ENCODE results near the gene ADCYAP1R1.
"Not testable (repeated sequence)": the region's sequence is repeated elsewhere in the genome, so short reads cannot be mapped to it uniquely, and the experiment has no call there.

Gene ADCYAP1R1

GRCh38 chr7:31122649-31123058 is 70.5 kb downstream of the ADCYAP1R1 start:
- in situ Hi-C loops (cut with MboI; ENCODE audit: low sequenced_read_pairs): loop anchor here (25.0 kb wide), 1 partner anchor 310 kb away; no protein-coding TSS in a partner anchor

DNA sequence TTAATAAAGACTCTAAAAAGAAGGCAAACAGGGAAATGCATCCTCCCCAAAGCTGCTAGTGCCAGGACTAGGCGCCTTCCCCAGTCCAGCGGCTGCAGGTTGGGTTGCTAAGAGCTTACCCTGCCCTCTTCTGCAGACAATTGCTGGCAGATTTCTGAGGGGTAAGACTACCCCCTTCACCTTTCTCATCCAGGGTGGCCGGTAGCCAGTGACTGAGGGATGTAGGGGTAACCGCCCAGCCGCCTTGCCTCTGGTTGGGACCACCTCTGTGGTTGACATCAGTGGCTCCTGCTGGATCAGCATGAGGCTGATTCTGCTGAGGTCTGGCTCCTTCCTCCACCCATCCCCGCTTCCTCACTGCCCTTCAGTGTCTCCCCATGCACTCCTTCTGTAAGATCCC is 71.2 kb downstream of the ADCYAP1R1 start:
- in situ Hi-C loops (cut with MboI; ENCODE audit: low sequenced_read_pairs): loop anchor here (25.0 kb wide), 1 partner anchor 311 kb away; no protein-coding TSS in a partner anchor

- in situ Hi-C loops (cut with MboI; ENCODE audit: low sequenced_read_pairs): loop anchor here (25.0 kb wide), 1 partner anchor 311 kb away; no protein-coding TSS in a partner anchor
Measured at GRCh38 chr7:31123726-31124125, 71.6 kb downstream of the ADCYAP1R1 start.

GRCh38 chr7:31125171-31125570 is 73.1 kb downstream of the ADCYAP1R1 start:
- in situ Hi-C loops (cut with MboI; ENCODE audit: low sequenced_read_pairs): loop anchor here (25.0 kb wide), 1 partner anchor 612 kb away; no protein-coding TSS in a partner anchor

DNA sequence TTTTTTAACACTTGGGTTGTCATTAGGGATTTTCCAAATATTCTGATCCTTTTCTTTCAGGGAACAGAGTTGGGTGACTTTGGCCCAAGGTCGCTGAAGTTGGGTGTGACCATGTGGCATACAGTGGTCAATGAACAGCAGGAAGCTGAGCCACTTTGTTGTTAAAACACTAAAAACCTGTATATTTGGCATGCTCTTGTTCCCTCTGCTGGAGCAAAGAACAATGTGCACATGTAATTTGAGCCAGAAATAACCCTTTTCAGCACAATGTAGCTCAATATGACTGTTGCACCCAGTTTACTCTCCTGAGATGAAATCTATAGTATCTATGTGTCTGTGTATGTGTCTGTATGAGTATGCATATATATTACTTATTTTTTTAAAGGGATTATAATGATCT is 74.9 kb downstream of the ADCYAP1R1 start:
- in situ Hi-C loops (cut with MboI; ENCODE audit: low sequenced_read_pairs): loop anchor here (25.0 kb wide), 1 partner anchor 610 kb away; no protein-coding TSS in a partner anchor

GRCh38 chr7:31129067-31129466 is 77.0 kb downstream of the ADCYAP1R1 start:
- in situ Hi-C loops (cut with MboI; ENCODE audit: low sequenced_read_pairs): loop anchor here (25.0 kb wide), 1 partner anchor 608 kb away; no protein-coding TSS in a partner anchor

DNA sequence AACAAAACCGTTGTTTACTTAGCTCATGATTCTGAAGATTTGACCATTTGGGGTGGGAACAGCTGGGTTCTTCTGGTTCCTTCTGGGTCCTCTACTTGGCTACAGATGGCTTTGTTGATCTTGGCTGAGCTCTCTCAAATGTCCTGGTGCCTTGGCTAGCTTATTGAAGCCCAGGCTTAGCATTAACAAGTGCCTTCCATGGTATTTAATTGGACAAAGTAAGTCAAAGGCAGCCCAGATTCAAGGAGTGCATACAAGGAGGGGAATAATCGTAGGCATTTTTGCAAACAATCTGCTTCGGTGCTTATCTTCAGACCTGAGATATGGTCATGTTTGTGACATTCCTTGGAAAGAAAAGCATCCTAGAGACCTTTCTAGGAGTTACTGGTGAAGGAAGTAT is 81.4 kb downstream of the ADCYAP1R1 start:
- in situ Hi-C loops (cut with MboI; ENCODE audit: low sequenced_read_pairs): loop anchor here (25.0 kb wide), 1 partner anchor 604 kb away; no protein-coding TSS in a partner anchor

GRCh38 chr7:31134246-31135188 is 82.4 kb downstream of the ADCYAP1R1 start:
- in situ Hi-C loops (cut with MboI; ENCODE audit: low sequenced_read_pairs): loop anchor here (25.0 kb wide), 1 partner anchor 603 kb away; no protein-coding TSS in a partner anchor

- in situ Hi-C loops (cut with MboI; ENCODE audit: low sequenced_read_pairs): loop anchor here (25.0 kb wide), 1 partner anchor 600 kb away; no protein-coding TSS in a partner anchor
Measured at GRCh38 chr7:31137234-31137633, 85.1 kb downstream of the ADCYAP1R1 start.

DNA sequence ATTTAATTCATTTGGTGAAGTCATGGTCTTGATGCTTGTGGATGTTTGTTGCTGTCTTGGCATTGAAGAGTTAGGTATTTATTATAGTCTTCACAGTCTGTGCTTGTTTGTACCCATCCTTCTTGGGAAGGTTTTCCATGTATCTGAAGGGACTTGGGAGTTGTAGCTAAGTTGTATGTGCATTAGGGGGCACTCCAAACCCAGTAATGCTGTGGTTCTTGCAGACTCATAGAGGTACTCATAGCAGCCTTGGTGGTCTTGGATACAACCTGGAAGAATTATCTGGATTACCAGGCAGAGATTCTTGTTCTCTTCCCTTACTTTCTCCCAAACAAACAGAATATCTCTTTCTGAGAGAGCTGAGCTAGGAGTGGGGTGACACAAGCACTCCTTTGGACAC is 93.2 kb downstream of the ADCYAP1R1 start:
- in situ Hi-C loops (cut with MboI; ENCODE audit: low sequenced_read_pairs): loop anchor here (25.0 kb wide), 1 partner anchor 592 kb away; no protein-coding TSS in a partner anchor

DNA sequence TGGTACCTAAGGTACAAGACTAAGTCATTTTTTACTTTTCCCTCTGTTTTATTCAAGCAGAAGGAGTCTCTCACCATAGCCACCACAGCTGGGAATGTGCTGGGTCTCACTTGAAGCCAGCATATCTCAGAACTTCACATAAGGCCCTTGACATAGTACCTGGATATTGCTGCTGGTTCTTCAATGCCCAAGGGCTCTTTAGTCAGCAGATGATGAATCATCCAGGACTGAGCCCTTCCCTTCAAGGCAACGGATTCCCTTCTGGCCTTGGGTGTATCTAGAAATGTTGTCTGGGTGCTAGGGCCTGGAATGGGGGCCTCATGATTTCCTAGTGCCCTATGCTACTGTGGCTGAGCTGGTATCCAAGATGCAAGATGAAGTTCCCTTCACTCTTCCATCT is 93.9 kb downstream of the ADCYAP1R1 start:
- in situ Hi-C loops (cut with MboI; ENCODE audit: low sequenced_read_pairs): loop anchor here (25.0 kb wide), 1 partner anchor 591 kb away; no protein-coding TSS in a partner anchor

- in situ Hi-C loops (cut with MboI; ENCODE audit: low sequenced_read_pairs): loop anchor here (25.0 kb wide), 1 partner anchor 591 kb away; no protein-coding TSS in a partner anchor
Measured at GRCh38 chr7:31146538-31146937, 94.4 kb downstream of the ADCYAP1R1 start.

DNA sequence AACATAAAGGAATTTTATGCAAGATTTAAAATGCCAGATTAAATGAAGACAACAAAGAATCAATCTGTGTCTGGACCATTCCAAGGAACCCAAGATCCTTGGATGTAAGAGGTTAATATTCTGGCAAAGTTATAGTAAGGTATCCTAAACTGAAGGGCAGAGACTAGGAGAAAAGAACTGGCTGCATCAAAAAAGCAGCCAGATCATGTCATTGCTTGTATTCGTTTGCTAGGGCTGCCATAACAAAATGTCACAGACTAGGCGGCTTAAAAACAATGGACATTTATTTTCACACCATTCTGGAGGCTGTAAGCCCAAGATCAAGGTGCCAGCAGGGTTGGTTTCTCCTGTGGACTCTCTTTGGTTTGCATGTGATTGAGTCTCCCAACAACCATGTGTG is 99.7 kb downstream of the ADCYAP1R1 start:
- in situ Hi-C loops (cut with MboI; ENCODE audit: low sequenced_read_pairs): no loop called here

- in situ Hi-C loops (cut with MboI; ENCODE audit: low sequenced_read_pairs): not testable (repeated sequence)
Measured at GRCh38 chr7:31153318-31153717, 101.2 kb downstream of the ADCYAP1R1 start.

GRCh38 chr7:31160941-31161340 is 108.8 kb downstream of the ADCYAP1R1 start:
- in situ Hi-C loops (cut with MboI; ENCODE audit: low sequenced_read_pairs): no loop called here
